Measurements from ENCODE around the gene PAPPA.

The PAPPA gene

DNA sequence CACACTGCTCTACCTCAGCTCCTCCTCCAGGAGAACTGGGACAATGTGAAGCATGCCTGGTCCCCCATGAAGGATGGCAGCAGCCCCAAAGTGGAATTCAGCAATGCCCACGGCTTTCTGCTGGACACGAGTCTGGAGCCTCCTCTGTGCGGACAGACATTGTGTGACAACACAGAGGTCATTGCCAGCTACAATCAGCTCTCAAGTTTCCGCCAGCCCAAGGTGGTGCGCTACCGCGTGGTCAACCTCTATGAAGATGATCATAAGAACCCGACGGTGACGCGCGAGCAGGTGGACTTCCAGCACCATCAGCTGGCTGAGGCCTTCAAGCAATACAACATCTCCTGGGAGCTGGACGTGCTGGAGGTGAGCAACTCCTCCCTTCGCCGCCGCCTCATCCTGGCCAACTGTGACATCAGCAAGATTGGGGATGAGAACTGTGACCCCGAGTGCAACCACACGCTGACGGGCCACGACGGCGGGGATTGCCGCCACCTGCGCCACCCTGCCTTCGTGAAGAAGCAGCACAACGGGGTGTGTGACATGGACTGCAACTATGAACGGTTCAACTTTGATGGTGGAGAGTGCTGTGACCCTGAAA lies 34.1 kb downstream of the PAPPA start:
- no peak for DNase-seq

DNA sequence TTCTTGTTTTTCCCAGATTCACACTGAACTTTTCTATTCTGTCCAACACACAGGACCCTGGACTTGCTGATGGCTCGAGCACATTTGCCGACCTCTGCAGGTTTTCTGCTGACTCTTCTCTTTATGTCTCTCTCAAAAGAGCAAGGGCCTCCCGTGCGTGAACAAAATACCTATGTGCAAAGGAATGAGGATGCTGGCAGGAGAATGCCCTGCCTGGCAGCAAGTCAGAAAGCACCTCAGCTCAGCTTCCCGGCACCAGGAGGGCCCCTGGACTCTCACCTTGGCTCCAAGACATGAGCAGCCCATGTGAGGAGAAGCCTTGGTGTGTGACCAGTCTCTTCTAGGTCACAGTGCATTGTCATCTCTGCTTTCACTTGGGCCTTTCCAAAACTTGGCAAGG lies 36.1 kb downstream of the PAPPA start:
- no peak for DNase-seq

DNA sequence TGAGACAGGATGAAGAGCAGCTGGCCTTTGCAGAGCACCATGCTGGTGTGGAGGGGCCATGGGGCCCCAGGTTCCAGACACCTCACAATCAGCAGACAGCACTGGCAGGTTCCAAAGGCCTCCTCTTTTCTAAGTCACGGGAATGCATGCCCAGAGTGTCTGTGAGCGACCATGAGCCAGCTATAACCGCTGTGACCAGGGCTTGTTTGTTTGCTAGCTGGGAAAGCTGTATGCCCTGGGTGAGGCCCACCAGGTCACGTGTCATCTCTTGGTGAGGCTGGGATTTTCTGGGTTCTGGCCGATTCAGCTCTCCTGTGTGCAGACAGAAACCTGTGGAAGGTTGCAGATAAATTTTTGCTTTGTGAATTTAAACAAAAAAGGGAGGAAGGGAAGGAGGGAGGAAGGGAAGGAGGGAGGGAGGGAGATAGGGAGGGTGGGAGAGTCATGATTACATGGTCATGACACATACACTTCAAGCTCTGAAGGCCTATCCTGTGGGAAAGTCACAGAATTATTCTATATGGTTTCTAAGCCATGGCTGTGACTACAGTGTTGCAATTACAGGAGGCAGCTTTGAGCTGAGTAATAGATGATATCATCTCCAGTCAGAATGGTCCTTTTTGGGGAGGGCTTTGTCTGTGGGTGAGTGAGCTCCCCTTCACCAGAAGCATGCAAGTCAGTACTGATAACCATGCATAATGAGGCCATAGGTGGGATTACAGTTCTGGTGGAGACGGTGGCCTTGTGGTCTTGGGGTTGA lies 37.2 kb downstream of the PAPPA start:
- DNase-seq = no peak

DNA sequence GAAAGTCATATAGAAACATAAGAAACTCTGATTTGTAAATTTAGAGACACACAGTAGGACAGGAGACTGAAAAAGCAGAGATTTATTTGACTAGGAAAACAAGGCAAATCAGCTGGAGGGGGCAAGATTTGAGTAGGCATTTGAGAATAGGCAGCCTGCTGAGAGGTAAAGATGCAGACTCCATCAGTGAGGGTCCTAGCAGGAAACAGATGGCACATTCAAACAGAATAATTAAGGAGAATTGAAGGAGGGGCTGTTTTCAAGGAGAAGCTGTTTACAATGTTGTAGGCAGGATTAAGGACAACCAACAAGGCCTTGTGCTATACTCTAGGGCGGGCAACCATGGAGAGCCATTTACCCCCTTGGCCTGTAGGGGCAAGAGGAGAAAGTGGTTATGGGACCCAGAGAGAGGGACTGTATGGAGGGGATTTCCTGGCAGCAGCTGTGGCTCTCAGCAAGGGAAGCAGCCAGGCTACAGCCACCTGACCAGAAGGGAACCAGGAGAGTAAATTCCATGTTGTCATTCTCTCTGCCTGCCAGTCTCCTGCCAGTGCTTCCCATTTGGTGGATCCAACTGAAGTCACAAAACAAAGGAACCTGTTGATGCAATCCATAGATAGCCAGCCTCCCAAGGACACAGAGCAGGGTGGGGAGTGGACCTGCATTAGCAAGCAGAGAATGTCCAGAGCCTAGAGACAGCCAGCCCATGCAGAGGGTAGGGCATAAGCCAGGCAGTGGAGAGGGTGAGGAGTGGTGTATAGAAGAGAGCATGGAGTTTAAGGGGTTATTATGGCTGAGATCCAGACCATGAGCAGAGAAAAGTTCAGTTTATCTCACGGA lies 38.2 kb downstream of the PAPPA start:
- no peak for DNase-seq

DNA sequence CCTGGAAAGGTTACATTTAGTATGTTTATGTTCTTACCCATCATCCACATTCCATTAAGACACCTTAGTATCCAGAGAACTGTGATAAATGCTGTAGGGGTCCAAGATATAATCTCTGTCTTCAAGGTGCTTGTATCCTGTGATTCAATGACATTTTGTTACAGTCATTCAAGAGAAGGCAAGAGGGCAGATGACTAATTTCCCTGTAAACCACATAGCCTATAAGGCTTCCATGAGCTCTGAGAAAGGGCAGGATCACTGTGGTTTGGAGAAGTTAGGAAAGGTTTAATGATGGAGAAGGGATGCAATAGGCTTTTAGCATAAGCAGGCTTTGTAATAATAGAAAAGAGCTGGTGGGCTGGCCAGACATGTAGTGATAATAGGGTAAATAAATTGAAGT lies 40.0 kb downstream of the PAPPA start:
- no peak for DNase-seq

DNA sequence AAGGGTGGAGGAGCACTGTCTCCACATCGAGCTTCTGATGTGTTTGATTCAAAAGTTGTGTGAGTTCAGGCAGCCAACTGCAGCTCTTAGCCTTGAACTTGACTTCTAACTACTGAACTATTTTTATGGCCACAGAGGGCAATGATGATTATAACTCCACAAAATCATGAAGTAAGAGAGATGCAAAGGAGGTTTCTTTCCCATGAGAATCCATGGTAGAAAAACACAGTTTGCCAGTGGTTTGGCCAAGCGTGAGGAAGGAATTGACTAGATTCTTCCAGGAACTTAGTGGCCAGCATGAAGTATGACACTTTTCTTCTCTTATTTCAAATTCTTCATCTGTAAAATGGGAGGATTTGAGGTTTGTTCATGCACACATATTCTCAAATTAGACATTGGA lies 43.2 kb downstream of the PAPPA start:
- no peak for DNase-seq

DNA sequence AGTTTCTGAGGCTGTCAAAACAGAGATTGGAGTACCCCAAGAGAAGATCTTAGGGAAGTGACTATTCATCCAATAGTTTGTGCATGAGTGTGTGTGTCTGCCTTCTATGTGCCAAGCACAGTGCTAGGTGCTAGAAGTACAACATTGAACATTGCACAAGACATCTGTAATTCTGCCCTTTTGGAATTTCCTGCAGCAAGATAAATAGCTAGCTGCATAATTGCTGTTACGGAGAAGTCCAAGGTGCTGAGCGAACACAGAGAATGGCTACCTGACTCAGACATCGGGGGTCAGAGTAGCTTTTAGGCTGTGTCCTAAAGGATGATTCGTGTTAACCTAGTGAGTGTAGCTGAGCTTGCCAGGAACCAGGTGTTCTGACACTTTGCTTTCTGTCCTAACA lies 44.8 kb downstream of the PAPPA start:
- DNase-seq = no peak

DNA sequence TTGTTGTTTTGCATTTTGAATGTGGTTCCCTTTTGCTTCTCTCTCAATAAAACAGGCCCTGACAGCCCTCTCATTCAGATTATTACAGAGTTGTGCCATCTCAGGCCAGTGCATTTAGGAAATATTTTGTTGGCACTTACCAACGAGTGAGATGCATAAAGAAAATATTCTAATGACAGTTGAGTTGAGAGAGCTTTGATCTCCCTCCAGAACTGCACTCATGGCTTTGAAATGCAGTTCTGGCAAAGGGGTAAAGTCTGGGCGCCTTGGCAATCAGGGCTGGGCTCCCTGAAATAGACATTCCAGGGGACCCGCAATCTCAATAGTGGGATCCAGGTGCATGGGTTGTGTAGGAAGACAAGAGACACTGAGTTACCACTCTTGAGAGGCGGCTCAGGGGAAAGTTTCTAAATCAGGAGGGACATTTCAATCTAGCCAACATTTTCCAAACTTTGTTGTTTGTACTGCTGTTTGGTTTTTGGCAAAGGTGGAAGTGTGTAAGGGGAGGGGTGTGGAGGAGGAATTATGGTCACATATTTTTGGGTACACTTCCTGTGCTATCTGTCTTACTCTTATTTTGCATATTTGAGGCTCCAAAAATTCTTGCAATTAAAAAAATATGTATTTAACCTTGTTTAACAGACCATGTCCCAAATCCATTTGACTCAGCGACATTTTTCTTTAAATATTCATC lies 48.8 kb downstream of the PAPPA start:
- DNase-seq = no peak

DNA sequence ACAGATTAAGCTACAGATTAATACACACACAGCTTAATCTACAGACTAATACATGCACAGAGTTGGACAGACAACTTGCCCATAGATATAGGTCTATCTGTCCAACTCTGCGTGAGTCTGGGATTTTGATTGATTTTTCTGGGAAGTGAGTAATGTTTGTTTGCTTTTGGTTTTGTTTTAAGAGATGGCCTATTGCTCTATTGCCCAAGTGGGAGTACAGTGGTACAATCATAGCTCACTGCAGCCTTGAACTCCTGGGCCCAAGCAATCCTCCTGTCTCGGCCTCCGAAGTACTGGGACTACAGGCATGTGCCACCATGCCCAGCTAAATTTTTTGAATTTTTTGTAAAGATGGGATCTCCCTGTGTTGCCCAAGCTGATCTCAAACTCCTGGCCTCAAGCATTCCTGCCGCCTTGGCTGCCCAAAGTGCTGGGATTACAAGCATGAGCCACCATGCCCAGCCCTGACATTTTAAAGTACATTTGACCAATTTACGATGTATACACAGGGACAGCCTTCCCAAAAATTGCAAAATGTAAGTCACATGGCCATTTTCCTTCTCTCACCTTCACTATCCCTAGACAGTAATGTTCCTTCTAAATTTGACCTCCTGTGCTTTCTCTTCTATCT lies 50.8 kb downstream of the PAPPA start:
- DNase-seq = no peak

DNA sequence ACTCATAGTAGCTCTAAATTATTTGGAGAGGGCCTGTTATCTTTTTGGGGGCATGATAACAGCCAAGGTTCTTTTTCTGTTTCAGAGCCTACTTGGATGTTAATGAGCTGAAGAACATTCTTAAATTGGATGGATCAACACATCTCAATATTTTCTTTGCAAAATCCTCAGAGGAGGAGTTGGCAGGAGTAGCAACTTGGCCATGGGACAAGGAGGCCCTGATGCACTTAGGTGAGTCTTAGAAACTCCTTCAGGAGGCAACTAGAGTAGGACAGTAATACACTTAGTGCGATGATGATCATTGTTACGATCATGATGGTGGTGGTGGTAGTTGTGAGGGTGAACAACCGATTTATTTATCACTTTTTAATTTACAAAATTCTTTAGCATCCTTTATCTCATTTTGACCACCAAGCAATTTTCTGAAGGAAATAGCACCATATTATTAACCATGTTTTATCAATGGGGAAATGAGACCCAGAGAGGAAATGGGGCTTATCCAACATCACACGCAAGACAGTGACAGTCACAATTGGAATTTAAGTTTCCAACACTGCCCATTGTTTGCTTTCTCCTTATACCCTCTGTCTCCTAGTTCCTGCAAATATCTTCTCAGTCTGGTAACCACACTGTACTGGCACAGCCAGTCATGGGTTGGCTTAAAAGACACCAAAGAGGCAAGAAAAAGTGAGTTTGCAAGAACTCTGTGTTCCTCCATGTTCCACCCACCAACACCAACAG lies 54.0 kb downstream of the PAPPA start:
- no peak for DNase-seq

DNA sequence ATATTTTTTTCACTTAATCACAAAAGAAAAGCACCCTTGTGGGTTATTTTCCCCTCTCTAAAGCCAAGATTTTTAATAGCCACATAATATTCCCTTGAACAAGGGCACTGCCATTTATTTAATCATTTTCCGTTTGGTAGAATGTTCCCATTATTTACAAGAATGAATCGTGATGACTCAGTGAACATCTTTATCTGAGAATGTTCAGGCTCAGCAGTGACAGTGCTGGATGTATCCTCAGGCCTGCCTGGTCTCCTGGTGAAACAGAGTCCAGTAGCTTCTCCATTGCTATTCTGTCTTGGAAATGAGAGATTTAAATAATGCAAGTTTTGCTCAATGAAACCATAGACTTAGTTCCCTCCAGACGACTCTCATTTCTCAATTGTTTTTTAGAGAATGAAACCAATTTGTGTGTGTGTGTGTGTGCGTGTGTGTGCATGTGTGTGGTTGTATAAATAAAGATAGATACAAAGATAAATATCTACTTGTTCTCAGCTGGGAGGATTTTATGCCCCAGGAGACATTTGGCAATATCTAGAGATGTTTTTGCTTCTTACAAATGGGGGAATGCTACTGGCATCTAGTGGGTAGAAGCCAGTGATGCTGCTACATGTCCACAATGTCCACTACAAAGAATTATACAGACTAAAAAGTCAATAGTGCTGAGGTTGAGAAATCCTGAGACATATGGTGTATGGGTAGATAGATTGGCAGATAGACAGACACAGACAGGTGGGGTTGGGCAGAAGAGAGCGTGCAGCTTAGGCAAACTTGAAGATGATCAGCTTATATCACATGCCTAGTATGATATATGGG lies 55.0 kb downstream of the PAPPA start:
- no peak for DNase-seq

DNA sequence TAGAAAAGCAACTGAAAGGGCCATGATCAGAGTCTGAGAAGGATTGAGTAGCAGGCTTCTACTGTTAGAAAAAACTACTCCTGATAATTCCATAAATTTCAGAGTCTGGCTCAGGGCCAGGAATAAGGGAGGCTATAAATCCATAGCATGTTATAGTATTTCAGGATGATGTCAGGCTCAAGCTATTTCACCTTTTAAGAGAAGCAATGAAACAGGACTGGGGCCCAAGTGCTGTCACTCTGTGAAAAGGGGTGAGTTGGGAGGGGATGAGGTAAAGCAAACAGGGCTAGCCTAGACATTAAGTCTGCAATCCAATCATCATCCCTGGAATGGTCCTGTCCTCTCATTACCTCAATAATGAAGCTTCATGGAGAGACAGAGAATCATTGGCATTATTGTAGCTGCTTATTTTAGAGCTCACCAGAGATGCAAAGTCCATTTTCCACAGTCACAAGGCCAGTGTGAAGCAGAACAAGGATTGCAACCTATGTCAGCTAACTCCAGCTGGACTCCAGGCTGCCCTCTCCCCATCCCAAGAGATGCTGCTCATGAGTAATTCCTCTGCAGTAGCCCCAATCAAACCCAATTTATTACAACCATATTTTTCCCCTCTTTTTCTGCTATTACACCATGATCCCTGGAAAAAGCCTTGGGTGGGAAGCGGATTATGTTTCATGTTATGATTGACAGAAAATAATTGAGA lies 56.0 kb downstream of the PAPPA start:
- DNase-seq = no peak

DNA sequence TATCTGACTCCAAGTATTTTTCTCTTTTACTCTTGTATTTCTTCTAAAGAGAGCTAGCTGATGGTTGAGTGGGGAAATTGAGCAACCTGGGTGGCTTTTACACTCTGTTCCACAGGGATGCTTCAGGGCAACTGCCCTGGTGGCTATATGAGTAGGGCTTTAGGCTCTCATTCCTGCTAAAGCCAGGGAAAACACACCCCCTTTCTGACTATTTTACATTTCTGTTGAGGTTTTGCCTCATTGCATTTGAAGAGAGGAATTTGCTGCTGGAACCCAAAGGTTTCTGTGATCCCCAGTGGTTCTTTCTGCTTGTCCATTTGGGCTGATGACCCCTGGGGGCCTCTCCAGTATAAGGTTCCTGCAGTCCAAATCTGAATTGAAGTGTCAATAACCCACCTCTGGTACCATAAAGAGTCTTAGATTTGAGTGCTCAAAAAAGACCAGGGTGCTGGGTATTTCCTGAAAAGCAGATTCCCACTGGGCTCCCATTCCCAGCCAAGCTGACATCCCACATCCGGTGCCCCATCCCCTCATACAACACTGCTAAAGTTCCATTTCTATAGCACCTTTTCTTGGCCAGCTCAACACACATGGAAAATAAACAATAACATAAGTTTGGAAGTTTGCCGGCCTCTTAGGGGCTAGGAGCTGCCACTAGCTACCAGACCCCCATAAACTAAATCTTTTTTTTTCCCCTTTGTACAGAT lies 59.5 kb downstream of the PAPPA start:
- DNase-seq = no peak

DNA sequence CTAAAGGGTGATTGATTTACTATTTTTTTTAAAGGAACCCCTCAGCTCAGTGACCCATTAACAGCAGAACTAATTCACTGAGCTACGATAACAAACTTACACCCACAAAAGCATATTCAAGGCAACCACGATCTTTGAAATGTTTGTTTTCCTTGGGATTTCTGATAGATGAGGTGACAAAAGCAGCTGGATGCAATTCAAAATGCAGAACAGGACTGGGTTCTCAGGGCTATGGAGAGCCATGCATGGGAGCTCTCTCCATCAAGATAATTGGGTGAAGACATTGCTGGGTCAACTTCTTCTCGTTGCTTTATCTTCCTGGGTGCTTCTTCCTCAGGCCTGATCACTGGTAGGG lies 60.1 kb downstream of the PAPPA start:
- no peak for DNase-seq

DNA sequence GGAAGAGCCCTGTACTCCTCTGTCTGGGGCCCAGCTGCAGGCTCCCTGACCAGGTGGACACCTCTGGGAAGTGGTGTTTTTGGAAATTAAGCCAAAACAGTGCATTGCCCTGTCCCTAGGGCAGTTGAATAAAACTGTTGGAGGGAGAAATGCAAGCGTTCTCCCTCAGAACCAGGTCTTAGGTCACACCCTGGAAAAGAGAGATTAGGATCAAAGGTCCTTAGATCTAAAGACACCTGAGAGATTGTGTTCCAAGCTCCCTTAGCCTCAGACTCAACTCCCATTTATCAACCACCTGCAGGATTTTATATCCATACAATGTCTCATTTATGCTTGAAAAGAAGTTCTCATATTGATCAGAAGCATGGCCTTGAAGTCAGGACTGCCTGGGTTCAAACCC lies 64.8 kb downstream of the PAPPA start:
- DNase-seq = no peak

DNA sequence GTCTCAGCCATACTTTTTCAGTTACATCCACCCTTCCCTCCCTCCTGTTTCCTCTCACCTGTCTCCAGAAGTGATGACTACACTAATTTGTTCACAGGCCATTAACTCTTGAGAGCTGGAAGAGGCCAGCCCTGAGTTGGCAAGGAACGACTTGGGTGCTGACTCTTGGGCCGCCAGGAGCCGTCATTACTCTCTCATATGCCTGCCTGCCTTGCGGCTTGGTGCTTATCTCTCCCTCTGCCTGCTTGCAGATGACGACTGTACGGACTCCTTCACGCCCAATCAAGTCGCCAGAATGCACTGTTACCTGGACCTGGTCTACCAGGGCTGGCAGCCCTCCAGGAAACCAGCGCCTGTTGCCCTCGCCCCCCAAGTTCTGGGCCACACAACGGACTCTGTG lies 66.1 kb downstream of the PAPPA start:
- DNase-seq = no peak

DNA sequence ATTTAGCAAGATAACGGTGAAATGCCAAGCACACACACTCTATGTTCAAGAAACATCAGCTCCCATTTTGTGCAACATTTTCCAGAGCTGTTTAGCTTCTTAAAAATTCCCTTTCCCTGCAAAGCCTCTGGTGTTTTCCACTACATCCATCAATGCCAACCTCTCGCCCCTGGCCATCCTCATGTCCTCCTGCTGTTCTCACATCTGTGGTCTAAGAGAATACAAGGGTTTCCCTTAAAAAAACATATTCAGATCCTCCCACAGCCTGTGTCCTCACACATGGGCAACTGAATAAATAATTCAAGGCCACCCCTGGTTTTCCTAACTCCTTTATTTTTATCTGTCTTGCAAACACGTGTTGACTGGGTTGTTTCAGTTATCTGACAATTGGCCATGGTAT lies 70.3 kb downstream of the PAPPA start:
- no peak for DNase-seq

DNA sequence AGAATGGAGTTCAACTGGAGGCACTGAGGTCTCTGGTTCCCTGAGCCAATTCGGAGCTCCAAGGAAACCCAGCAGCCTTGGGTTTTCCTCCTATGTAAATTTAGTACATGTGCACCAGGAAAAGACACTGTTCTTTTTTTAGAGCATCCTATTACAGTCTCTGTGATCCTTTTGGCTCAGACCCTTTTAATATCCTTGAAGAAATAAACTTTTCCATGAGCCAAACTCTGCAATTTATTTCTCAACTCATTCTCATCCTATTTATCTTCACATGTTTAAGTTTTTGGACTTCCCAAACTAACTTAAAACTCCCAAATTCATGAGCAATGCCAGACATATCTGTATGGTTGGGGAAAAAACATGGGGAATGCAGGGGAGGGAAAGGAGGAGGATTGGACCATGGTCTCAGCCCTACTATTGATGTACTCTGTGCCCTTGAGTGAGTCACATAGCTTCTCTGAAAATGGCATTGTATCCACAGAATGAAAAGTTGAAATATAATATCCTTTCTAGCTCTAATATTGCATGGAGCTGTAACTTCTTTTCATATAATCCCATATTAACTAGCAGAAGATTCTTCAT lies 76.6 kb downstream of the PAPPA start:
- DNase-seq = no peak

DNA sequence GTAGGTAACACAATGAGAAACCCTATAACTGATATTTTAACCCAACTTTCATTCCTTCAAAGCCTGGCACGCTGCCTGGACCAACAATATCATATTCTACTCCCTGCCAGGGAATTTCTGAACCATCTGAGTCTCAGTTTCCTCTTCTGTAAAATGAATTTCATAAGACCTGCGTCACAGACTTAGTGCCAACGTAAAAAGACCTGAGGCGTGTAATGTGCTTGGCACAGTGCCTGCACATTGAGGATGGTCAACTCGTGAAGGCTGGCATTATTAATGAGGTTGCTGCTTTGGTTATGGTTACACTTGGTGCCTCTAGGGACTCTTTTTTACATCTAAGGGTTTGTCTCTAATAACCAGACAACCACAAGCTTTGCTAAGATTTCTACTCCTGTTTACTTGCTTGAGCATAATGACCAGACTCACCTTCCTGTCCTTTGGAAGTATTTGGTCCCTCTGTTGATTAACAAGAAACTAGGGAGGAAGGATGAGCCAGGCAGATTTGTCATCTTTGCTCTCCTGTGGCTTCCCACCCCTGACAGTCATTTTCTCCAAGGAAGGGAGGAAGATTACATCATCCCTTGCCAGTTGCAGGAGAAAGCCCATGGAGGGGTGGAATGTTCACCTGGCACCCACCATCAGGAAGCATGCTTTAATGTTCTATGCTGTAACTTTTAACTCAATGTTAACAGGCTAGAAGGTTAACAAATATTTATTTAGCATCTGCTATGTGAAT lies 79.0 kb downstream of the PAPPA start:
- no peak for DNase-seq
